HEK293 (cell line): ENCODE results near the gene GP9.

Source experiments
- CTCF ChIP-seq: fragments of 450-650 bp; formaldehyde crosslinking; IDR thresholded peaks from 2 replicates; pipeline ENCODE4 v1.5.1; 2016; ENCODE audit warnings: missing biosample characterization, missing genetic modification characterization
- ZNF202 ChIP-seq: fragments of 450-650 bp; formaldehyde crosslinking; IDR thresholded peaks from 2 replicates; pipeline ENCODE4 v1.5.1; 2016; ENCODE audit warnings: missing biosample characterization, missing genetic modification characterization, borderline replicate concordance
- ZNF449 ChIP-seq: fragments of 450-650 bp; formaldehyde crosslinking; IDR thresholded peaks from 2 replicates; pipeline ENCODE4 v1.5.1; 2017; ENCODE audit warnings: missing biosample characterization, mild to moderate bottlenecking, missing genetic modification characterization, moderate library complexity

DNA sequence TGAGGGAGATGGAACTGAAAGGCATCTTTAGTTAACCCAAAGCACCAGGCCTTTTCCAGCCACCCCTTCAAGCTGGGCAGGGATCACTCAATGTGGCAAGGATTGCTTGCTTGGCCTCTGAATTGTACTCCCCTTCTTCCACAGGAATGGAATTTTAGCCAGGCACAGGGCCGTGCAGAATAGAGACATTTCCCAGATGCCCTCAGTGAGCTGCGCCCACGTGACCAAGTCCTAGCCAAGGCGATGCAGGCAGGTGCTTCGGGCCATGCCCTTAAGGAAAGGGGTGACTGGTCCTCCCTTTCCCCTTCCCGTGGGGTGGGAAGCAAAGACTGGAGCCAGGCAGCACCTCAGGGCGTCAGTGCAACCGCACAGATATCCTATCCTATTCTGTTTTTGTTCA is 17.9 kb downstream of the GP9 start:
- TF ChIP-seq CTCF (tag by site-specific recombination) (no peak), ZNF449 (tag by site-specific recombination) (no peak), ZNF202 (no peak)
